Stimulated activated CD4-positive, alpha-beta T cell treated with anti-CD3 and anti-CD28 coated beads, Interleukin-4, amount 100 ng/mL, for 1 hour (primary cell): ENCODE results near the gene ARID1B.

Experiments
- DNase-seq: peaks from one replicate; pipeline ENCODE4 v3.0.0-alpha.2; 2020

The ARID1B gene

GRCh38 chr6:156910938-156911337 lies 133.8 kb downstream of the ARID1B start:
- no peak for DNase-seq

- no peak for DNase-seq
These were observed 134.4 kb downstream of the ARID1B start for GRCh38 chr6:156911581-156911980.

- DNase-seq, result no peak
These were observed 135.3 kb downstream of the ARID1B start for GRCh38 chr6:156912431-156912830.

GRCh38 chr6:156914181-156914580 lies 137.0 kb downstream of the ARID1B start:
- DNase-seq, result no peak

- DNase-seq, result no peak
These were observed 139.1 kb downstream of the ARID1B start for GRCh38 chr6:156916130-156916801.

- DNase-seq, result no peak
These were observed 140.0 kb downstream of the ARID1B start for GRCh38 chr6:156917213-156917612.

GRCh38 chr6:156918647-156919046 lies 141.5 kb downstream of the ARID1B start:
- DNase-seq, result no peak

- no peak for DNase-seq
These were observed 142.2 kb downstream of the ARID1B start for GRCh38 chr6:156919370-156919769.

GRCh38 chr6:156919814-156920369 lies 142.7 kb downstream of the ARID1B start:
- no peak for DNase-seq

GRCh38 chr6:156924246-156924645 lies 147.1 kb downstream of the ARID1B start:
- DNase-seq, result no peak

- no peak for DNase-seq
These were observed 147.8 kb downstream of the ARID1B start for GRCh38 chr6:156925026-156925425.

GRCh38 chr6:156925718-156926607 lies 148.8 kb downstream of the ARID1B start:
- no peak for DNase-seq

GRCh38 chr6:156928126-156928525 lies 150.9 kb downstream of the ARID1B start:
- no peak for DNase-seq

GRCh38 chr6:156928972-156929371 lies 151.8 kb downstream of the ARID1B start:
- DNase-seq, result no peak

GRCh38 chr6:156931283-156931682 lies 154.1 kb downstream of the ARID1B start:
- no peak for DNase-seq

- DNase-seq, result no peak
These were observed 156.3 kb downstream of the ARID1B start for GRCh38 chr6:156933201-156934068.

- no peak for DNase-seq
These were observed 156.9 kb downstream of the ARID1B start for GRCh38 chr6:156934069-156934460.

GRCh38 chr6:156935000-156935399 lies 157.8 kb downstream of the ARID1B start:
- DNase-seq, result no peak

- no peak for DNase-seq
These were observed 161.0 kb downstream of the ARID1B start for GRCh38 chr6:156938143-156938542.

- DNase-seq, result no peak
These were observed 163.0 kb downstream of the ARID1B start for GRCh38 chr6:156940221-156940620.

GRCh38 chr6:156942266-156942665 lies 165.1 kb downstream of the ARID1B start:
- DNase-seq, result no peak

- DNase-seq, result no peak
These were observed 166.0 kb downstream of the ARID1B start for GRCh38 chr6:156943166-156943565.

GRCh38 chr6:156943816-156944215 lies 166.6 kb downstream of the ARID1B start:
- DNase-seq, result no peak
